A673 (cell line): ENCODE results near the gene F13A1.

ENCODE experiments used
- EZH2 ChIP-seq: fragments of 200-600 bp; sonication (generic); IDR thresholded peaks from 2 replicates; pipeline ENCODE4 v1.6.1; 2017; ENCODE audit warnings: borderline replicate concordance, low read depth, mild to moderate bottlenecking, mixed read lengths, antibody characterized with exemption, low read length; ENCODE audit not compliant: poor library complexity, severe bottlenecking
- TF ChIP-seq, protein P1 (sequence below): fragments of 300-800, 200-600 bp; sonication (generic); conservative IDR thresholded peaks from 2 replicates; pipeline ENCODE4 v1.5.1; 2017; ENCODE audit warnings: low read depth, mild to moderate bottlenecking, antibody characterized with exemption, low read length, moderate library complexity, mixed read lengths

DNA sequence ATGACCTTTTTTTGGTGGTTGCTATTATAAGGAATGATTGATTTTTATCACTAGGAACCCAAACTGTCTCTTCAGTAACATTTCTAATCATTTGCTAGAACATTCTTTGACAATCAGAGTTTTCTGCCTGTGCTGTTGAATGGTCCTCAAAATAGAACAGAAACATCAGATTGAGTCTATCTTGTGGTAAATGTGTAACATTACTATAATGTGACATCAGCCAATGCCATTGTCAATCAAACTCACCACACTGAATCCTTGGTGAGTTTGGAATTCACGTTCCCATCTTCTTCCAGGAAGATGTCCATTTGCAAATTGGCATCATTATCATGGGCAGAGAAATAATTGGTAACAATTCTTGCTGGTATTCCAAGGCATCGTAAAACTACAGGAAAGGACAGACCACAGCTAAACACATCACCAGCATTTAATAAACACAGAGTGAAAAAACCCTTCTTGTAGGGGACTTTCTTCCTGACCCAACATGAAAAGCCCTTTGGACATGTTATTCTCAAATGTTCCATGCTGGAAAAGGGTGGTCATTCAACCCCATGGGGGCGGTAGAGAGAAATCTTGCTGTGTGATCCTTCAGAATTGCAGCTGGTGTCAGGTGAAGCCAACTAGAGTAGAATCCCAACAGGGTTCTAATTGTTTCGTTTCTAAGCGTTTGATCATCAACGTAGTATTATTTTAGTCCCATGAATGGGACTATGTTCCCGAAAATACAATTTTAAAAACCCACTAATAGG, 98.5 kb downstream of the F13A1 start:
- TF ChIP-seq, protein P1, sequence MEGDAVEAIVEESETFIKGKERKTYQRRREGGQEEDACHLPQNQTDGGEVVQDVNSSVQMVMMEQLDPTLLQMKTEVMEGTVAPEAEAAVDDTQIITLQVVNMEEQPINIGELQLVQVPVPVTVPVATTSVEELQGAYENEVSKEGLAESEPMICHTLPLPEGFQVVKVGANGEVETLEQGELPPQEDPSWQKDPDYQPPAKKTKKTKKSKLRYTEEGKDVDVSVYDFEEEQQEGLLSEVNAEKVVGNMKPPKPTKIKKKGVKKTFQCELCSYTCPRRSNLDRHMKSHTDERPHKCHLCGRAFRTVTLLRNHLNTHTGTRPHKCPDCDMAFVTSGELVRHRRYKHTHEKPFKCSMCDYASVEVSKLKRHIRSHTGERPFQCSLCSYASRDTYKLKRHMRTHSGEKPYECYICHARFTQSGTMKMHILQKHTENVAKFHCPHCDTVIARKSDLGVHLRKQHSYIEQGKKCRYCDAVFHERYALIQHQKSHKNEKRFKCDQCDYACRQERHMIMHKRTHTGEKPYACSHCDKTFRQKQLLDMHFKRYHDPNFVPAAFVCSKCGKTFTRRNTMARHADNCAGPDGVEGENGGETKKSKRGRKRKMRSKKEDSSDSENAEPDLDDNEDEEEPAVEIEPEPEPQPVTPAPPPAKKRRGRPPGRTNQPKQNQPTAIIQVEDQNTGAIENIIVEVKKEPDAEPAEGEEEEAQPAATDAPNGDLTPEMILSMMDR: peak; percentile 75
- TF ChIP-seq EZH2: no peak
